Heart left ventricle (tissue), 16 donors: ENCODE results near the gene ADCY10. TPM values are rescaled to one million over a fixed set of nuclear protein-coding genes. Genes with fewer than 3 reads are reported as not detected.
A peak's percentile ranks its signal among the peaks of the same experiment; 100 is the strongest.

Experiments
- ATAC-seq, 4 donors: fragments of 200-7000 bp; cut with Tn5 transposase; one replicate each; pipeline ENCODE4 v1.9.1; 2020 to 2022; ENCODE audit warnings: moderate library complexity in 4 of 4, mild to moderate bottlenecking in 3 of 4, moderate number of reproducible peaks in 1 of 4
- DNase-seq, 5 donors: peaks; one replicate each; pipeline ENCODE4 v3.0.0-alpha.2; 2020
- H3K27ac ChIP-seq, 12 donors: fragments of 200-600 bp; sonication (generic) in 4 of 12; one replicate each; pipeline versions ENCODE4 v1.5.0 to v1.8.0; 2016 to 2022; ENCODE audit warnings: mild to moderate bottlenecking in 2 of 12
- H3K27me3 ChIP-seq, 9 donors: fragments of 200-600 bp; sonication (generic) in 2 of 9; one replicate each; pipeline versions ENCODE4 v1.5.1 to v1.8.0; 2016 to 2022; ENCODE audit warnings: mild to moderate bottlenecking in 3 of 9
- H3K36me3 ChIP-seq, 9 donors: fragments of 200-600 bp; sonication (generic) in 2 of 9; one replicate each; pipeline versions ENCODE4 v1.5.0 to v1.8.0; 2018 to 2022; ENCODE audit warnings: mild to moderate bottlenecking in 2 of 9
- H3K4me1 ChIP-seq, 12 donors: fragments of 200-600 bp; sonication (generic) in 4 of 12; one replicate each; pipeline versions ENCODE4 v1.5.0 to v1.8.0; 2016 to 2022; ENCODE audit warnings: mild to moderate bottlenecking in 3 of 12
- H3K4me3 ChIP-seq, 12 donors: fragments of 200-600 bp; sonication (generic) in 4 of 12; one replicate each; pipeline versions ENCODE4 v1.5.0 to v1.8.0; 2017 to 2022; ENCODE audit warnings: mild to moderate bottlenecking in 9 of 12, moderate library complexity in 4 of 12
- H3K9me3 ChIP-seq, 12 donors: fragments of 200-600 bp; sonication (generic) in 4 of 12; one replicate each; pipeline versions ENCODE4 v1.5.0 to v1.8.0; 2016 to 2022; ENCODE audit warnings: mild to moderate bottlenecking in 1 of 12
- POLR2A ChIP-seq, 2 donors: fragments of 450-650 bp; IDR thresholded peaks; one replicate each; pipeline ENCODE4 v1.6.1; 2017; ENCODE audit warnings: antibody characterized with exemption in 2 of 2, mild to moderate bottlenecking in 2 of 2, moderate library complexity in 2 of 2
- WGBS, 4 donors: extraction: QIAGEN DNeasy Blood & Tissue Kit in 2 of 4; methylation state at CpG; one replicate each; pipeline versions ENCODE4 v1.1.5 to v1.1.7; 2013 to 2018; 5-methylcytosine and 5-hydroxymethylcytosine counted together
- intact Hi-C, 10 donors: fragments of 100-400 bp; cut with DNase I; formaldehyde crosslinking; loops; one replicate each; pipeline versions ENCODE4 v1.11.1 to v1.14.2; 2022
- polyA plus RNA-seq, 2 donors: library from polyadenylated mRNA; stranded (reverse); fragments of 200-250 nt; gene quantifications; one replicate each; pipeline ENCODE4 v1.2.3, GENCODE V29; 2013
- total RNA-seq, 9 donors: library from RNA; depleted of rRNA in 2 of 9; stranded (reverse); fragments of >200 nt in 2 of 9; fragmentation: NEBNext Ultra II Directional in 3 of 9; extraction: Animal tissue kit (Norgen Biotek cat#: 25700) in 3 of 9; gene quantifications; one replicate each; pipeline versions ENCODE4 v1.1.0 to v1.2.4, GENCODE V29; 2016 to 2023
- TF ChIP-seq, protein P1 (sequence below), 12 donors: fragments of 200-600 bp; sonication (generic) in 4 of 12; IDR thresholded peaks; one replicate each; pipeline versions ENCODE4 v1.5.0 to v1.8.0; 2018 to 2022; ENCODE audit warnings: antibody characterized with exemption in 12 of 12, mild to moderate bottlenecking in 5 of 12
- donor health status: ischemic (EF 13 %, LVEDD 7.1; RV severe dilation, severe dysfunction).
- donor health status: healthy with polysubstance abuse.
- donor health status: DM: no; HTN: yes; CAD: no.
- donor health status: DM: no; HTN: no; CAD: no.
- donor health status: ischemic (EF 25% LVEDD 6.9; RV normal size, moderate dysfunction).
- donor health status: ischemic (EF 25% LVEDD 5.7; RV mildly dilated, moderate dysfunction).
- donor health status: healthy.
- donor health status: DM: yes; HTN: yes; CAD: no.
- donor health status: ischemic (EF 35%, LVEDD 5.7; RV mildly dilated, moderate dysfunction).
- donor health status: nonischemic (EF 11% LVEDD 7.7; RV severe dilation, severe dysfunction).
- donor health status: DM: yes; HTN: yes; CAD: no.
- donor health status: PGD.
- donor health status: ischemic (EF 29% LVEDD 5.4; RV normal size, mild dysfunction).
- donor health status: nonischemic (EF 23%, LVEDD 6.1; RV moderate dilation, normal function).

Gene ADCY10
- total and polyA plus RNA-seq, 11 donors = 0.07 to 0.83 (median 0.32) TPM; not detected in 1

GRCh38 chr1:167821969-167822685, 91.8 kb downstream of the ADCY10 start:
- H3K36me3 ChIP-seq = no peaks in the 10 kb centered on the region
- H3K9me3 ChIP-seq = no peaks in the 10 kb centered on the region
- H3K4me3 ChIP-seq = no peak overlapping the region
- no peak overlapping the region for H3K27ac ChIP-seq
- H3K4me1 ChIP-seq = peaks cover 0 to 15% (median 4%) of the 10 kb centered on the region in 12 donors
- no peaks in the 10 kb centered on the region for H3K27me3 ChIP-seq
- 86 to 91% (median 88%) methylated on average over 4 of the region's 4 CpGs for WGBS, 4 donors
- ATAC-seq (no peak), DNase-seq (no peak)
- TF ChIP-seq POLR2A (IDR thresholded peaks at IDR 0.05) = no peak
- TF ChIP-seq, protein P1, sequence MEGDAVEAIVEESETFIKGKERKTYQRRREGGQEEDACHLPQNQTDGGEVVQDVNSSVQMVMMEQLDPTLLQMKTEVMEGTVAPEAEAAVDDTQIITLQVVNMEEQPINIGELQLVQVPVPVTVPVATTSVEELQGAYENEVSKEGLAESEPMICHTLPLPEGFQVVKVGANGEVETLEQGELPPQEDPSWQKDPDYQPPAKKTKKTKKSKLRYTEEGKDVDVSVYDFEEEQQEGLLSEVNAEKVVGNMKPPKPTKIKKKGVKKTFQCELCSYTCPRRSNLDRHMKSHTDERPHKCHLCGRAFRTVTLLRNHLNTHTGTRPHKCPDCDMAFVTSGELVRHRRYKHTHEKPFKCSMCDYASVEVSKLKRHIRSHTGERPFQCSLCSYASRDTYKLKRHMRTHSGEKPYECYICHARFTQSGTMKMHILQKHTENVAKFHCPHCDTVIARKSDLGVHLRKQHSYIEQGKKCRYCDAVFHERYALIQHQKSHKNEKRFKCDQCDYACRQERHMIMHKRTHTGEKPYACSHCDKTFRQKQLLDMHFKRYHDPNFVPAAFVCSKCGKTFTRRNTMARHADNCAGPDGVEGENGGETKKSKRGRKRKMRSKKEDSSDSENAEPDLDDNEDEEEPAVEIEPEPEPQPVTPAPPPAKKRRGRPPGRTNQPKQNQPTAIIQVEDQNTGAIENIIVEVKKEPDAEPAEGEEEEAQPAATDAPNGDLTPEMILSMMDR (IDR thresholded peaks at IDR 0.05) = no peak
- intact Hi-C loops = loop anchor here in 2 of 10 donors (5.0 to 10.0 kb wide), 2 partner anchors 93 to 110 kb away; partner anchors contain the start of gene ADCY10 (in 1 of the 2)

- no peak for ATAC-seq
- peaks cover 0 to 15% (median 4%) of the 10 kb centered on the region in 12 donors for H3K4me1 ChIP-seq
- intact Hi-C loops = loop anchor here in 2 of 10 donors (5.0 to 10.0 kb wide), 2 partner anchors 93 to 111 kb away; partner anchors contain the start of gene ADCY10 (in 1 of the 2)
- H3K36me3 ChIP-seq = no peaks in the 10 kb centered on the region
- DNase-seq = no peak
- 90 to 94% (median 93%) methylated on average over 6 of the region's 6 CpGs for WGBS, 4 donors
- H3K27me3 ChIP-seq = no peaks in the 10 kb centered on the region
- H3K9me3 ChIP-seq = no peaks in the 10 kb centered on the region
- H3K27ac ChIP-seq = no peak overlapping the region
- H3K4me3 ChIP-seq = no peak overlapping the region
- no peak for TF ChIP-seq POLR2A (IDR thresholded peaks at IDR 0.05)
These were observed 92.6 kb downstream of the ADCY10 start for GRCh38 chr1:167821356-167821685.

- no peak for ATAC-seq
- peak overlapping the region in 4 of 12 donors; percentile 39 to 49 (median 47) for H3K4me3 ChIP-seq
- H3K27ac ChIP-seq = peak overlapping the region in 4 of 12 donors; percentile 72 to 81 (median 78)
- no peak for DNase-seq
- TF ChIP-seq, protein P1 (IDR thresholded peaks at IDR 0.05) = no peak
- no peak for TF ChIP-seq POLR2A (IDR thresholded peaks at IDR 0.05)
- H3K27me3 ChIP-seq = no peaks in the 10 kb centered on the region
- H3K36me3 ChIP-seq = no peaks in the 10 kb centered on the region
- H3K4me1 ChIP-seq = peaks cover 0 to 15% (median 4%) of the 10 kb centered on the region in 12 donors
- H3K9me3 ChIP-seq = peaks cover 0 to 4% (median under 1%) of the 10 kb centered on the region in 12 donors
- intact Hi-C loops = loop anchor here in 2 of 10 donors (5.0 to 10.0 kb wide), 2 partner anchors 94 to 111 kb away; partner anchors contain the start of gene ADCY10 (in 1 of the 2)
- 86 to 89% (median 89%) methylated on average over 12 of the region's 12 CpGs for WGBS, 4 donors
These were observed 93.1 kb downstream of the ADCY10 start for GRCh38 chr1:167820684-167821355.

DNA sequence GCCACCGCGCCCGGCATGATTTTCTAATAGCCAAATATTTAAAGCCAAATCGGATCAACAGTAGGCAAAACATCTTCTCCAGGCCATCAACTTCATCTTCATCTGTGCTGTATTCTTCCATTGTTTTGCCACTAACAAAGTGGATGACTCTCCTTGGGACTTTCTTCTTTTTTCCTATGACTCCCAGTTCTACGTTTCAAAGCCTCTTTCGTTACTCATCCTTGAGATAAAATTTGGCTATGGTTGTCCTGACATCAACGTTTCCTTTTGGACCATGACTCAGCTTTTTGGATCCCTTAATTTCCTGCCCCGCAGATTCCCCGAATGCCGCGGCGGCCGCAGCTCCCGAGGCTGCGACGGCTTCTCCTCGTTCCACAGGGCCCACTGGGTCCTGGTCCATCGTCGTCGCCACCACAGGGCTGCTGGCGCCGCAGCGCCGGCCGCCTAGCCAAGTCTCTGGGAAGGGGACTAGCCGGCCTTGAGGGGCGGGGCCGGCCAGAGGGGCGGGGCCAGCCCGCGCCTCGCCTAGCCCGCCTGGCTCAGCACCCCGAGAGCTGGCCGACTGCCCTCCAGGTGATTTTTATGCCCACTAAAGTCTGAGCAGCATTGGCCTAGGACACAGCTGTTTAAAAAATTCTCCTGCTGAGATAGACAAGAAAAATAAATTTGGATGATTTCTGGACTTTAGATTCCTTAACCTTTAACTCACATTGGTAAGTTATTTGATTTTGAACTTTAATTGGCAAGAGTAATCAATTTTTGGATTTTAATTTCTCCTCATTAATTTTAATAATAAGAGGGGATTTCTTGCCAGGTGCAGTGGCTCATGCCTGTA, 93.9 kb downstream of the ADCY10 start:
- Histone ChIP-seq H3K27ac (peak overlapping the region; percentile 52 to 81 (median 73)), H3K4me1 (peaks cover 0 to 15% (median 4%) of the 10 kb centered on the region in 12 donors), H3K9me3 (peaks cover 0 to 12% (median 5%) of the 10 kb centered on the region in 12 donors), H3K36me3 (no peaks in the 10 kb centered on the region), H3K4me3 (peak overlapping the region in 10 of 12 donors; percentile 36 to 51 (median 45)), H3K27me3 (no peaks in the 10 kb centered on the region)
- 11% methylated on average over 33 to 35 of the region's 35 CpGs for WGBS, 4 donors
- TF ChIP-seq, protein P1 (IDR thresholded peaks at IDR 0.05) = no peak
- TF ChIP-seq POLR2A (IDR thresholded peaks at IDR 0.05) = peak in 1 of 2 donors; percentile 60
- ATAC-seq (peak; percentile 87 to 98 (median 97)), DNase-seq (peak; percentile 79 to 92 (median 85))
- intact Hi-C loops = loop anchor here in 3 of 10 donors (5.0 to 10.0 kb wide), 3 partner anchors 95 to 265 kb away; partner anchors contain the start of gene ADCY10 (in 1 of the 3)
